AG09309 (cell line): Measurements from ENCODE around the gene GRAPL.
"Not testable (repeated sequence)": the region's sequence is repeated elsewhere in the genome, so short reads cannot be mapped to it uniquely, and the experiment has no call there.

ENCODE experiments used
- DNase-seq: peaks from one replicate; pipeline ENCODE4 v3.0.0-alpha.2; 2010; ENCODE audit warnings: low read depth
- H3K4me3 ChIP-seq: 2 replicates; pipeline ENCODE4 v1.5.1; 2011; ENCODE audit warnings: mild to moderate bottlenecking, low read depth, low read length, moderate library complexity; ENCODE audit not compliant: control insufficient read depth
- TF ChIP-seq, protein P1 (sequence below): IDR thresholded peaks from 2 replicates; pipeline ENCODE4 v1.5.1; 2011; ENCODE audit warnings: mild to moderate bottlenecking, low read depth, low read length, inconsistent platforms; ENCODE audit not compliant: insufficient read depth, control insufficient read depth; ENCODE audit errors: missing control alignments

The GRAPL gene

DNA sequence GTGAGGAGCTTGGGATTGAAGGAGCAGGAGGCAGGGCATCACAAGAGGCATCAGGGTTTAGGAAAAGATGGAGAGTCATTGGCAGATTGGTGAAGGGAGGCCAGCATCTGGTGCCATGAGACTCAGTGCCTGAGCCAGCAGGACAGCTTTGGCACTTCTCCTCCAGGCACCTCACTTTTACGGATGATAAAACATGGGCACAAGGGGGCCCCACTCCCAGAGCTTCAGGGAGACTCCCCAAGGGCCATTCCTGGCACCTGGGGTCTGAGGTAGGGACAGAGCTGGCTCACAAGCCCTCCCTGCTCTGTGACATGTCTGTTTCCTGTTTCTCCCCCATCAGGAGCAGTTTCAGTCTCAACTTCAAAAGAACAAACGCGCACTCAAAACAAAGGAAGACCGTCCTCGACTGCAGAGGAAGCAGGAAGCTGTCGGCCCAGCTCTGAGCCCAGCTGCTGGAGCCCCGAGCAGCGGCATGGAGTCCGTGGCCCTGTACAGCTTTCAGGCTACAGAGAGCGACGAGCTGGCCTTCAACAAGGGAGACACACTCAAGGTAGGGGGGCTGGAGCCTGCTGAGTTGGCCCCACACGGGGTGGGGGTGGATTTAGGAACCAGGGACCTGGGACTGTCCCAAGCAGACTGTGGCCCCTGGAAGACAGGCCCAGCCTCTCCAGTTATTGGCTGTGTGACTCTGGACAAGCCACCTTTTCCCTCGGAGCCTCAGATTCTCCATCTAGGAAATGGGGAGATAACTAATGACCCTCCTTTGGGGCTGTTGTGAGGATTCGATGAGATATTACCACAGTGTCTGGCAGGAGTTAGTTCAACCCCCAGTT is at the start of gene GRAPL:
Gene GRAPL, plus strand, starts transcription at position 442 of the 833 bp plus-strand sequence. Its CDS starts 31 bp downstream, at position 473.
- not testable (repeated sequence) for H3K4me3 ChIP-seq, DNase-seq

DNA sequence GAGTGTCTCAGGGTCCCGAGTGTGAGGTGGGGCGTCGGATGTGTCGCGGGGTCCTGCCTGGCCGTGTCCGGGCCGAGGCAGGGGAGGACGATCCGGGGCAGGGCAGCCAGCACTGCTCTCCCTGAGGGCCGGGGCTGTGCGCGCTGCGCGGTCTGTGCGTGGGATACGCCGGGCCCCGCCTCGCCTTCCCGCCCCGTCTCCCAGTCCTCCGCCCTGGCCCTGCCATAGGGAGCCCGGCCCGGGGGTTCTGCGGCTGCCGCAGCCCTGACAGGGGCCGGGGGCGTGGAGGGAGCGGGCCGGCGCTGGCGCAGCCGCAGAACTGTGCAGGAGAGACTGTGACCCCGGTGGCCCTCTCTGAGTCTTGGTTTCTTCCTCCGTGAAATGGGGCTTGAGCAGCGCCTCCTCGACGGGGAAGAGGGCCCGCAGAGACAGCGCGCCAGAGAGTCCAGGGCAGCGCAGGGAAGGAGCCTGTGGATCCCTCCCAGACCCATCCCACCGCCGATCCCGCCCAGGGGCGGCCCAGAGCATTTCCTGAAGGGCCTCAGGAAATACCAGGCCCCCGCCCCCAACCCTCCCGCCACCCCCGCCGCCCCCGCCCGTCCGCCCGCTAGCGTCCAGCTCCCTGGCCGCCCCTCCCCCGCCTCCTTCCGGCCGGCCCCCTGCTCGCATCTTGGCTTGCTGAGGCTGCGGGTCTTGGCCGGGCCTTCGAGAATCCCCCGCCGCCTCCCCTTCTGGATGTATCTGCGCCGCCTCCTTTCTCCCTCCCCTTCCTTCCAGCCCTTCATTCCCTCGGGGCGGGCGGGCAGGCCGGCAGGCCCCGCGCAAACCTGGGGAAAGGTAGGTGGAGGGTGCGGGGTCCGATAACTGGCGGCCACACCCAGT is 38.3 kb upstream of the GRAPL start:
- DNase-seq, H3K4me3 ChIP-seq: not testable (repeated sequence)

DNA sequence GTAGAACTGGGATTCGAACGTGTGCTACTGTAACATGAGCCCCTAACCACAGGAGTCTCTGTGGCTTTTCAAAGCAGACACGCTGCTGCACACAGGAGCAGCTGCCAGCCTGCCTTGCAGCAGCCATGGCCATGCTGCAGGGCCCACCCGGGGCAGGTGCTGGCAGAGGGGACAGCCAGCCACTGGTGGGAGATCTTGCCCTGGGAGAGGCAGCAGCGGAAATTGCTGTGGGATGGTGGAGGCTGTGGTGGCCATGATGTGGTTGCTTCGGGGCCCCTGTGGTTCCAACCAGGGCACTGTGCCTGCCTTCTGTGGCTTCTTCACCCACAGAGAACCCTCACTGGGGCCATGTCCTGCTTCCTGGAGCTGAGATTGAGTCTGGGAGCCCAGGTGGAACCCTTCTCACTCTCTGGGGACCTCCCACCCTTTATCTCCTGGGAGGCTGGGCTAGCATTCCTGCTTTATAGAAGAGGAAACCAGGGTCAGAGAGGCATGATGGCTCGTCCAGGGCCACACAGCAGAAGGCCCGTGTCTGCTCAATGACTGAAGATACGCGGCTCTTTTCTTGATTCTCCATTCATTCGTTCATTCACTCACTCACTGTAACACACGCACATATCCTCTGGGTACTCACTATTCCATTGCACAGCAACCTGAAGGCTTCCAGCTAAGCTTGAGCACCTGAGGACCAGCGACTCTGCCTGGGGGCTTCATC is 37.2 kb upstream of the GRAPL start:
- not testable (repeated sequence) for H3K4me3 ChIP-seq, DNase-seq

DNA sequence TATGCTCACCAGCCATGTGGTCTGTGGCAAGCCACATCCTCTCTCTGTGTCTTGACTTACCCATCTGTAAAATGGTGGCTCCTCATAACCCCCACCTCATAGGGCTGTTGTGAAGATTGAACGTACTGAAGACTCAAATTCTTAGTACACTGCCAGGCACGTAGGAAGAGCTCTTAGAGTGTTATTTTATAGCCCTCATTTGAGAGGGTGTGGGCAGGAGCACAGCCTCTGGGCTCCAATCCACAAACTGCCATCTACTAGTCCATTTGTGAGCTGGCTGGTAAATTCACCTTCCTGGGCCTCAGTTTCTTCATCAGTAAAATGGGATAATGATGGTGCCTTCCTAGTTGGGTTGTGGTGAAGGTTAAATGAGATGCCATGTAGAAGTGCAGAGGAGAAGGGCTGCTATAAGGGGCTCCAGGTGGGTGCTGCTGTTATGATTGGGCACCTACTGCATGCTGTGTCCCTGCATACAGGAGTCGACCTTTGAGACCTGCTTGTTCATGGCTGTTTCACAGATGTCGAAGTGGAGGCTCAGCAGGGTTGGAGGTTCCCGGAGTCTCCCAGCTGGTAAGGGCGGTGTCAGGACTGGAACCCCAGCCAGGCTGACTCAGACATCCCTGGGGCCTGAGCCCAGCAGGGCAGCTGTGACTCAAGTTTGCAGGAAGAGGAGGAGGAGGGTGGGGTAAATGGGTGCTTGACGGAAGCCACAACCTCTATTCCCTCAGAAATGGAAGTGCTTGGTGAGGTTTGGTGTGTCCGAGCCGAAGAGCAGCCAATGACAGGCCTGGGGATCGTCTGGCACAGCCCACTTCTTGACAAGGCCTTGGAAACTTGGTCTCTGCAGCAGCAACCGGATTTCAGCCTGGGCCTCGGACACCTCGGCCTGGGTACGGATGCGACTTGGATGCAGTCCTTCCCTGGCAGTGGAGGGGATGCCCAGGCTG is 34.4 kb upstream of the GRAPL start:
- not testable (repeated sequence) for H3K4me3 ChIP-seq
- DNase-seq: peak; percentile 17

DNA sequence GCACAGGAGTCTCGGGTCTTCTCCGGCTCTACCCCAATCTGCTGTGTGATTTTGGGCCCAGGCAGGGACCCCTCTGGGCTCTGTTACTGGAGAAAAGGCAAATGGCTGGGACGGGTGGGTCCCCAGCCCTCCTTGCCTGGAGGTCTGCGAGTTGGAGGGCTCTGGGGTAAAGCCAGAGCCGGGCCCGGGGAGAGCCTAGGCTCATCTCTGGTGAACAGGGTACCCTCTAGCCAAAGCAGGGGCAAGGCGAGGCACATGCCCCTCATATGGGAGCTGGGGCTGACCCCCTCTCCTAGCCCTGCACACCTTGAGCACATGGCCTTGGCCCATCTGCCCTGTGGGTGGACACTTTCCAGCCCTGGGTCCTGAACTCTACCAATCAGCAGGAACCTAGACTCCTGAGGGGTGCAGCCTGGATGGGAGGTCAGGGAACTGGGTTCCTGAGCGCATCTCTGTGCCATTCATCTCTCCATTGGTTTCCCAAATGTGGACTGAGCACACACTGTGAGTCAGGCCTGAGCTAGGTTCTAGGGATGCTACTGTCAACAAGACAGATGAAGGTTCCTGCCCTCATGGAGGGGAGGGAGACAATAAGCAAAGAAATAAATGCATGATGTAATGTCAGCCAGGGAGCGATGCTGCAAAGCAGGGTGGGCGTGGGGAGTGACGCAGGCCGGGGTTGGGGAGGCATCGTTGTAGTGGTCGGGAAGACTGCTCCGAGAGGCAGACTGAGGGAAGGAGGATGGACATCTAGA is 33.5 kb upstream of the GRAPL start:
- not testable (repeated sequence) for DNase-seq, H3K4me3 ChIP-seq

DNA sequence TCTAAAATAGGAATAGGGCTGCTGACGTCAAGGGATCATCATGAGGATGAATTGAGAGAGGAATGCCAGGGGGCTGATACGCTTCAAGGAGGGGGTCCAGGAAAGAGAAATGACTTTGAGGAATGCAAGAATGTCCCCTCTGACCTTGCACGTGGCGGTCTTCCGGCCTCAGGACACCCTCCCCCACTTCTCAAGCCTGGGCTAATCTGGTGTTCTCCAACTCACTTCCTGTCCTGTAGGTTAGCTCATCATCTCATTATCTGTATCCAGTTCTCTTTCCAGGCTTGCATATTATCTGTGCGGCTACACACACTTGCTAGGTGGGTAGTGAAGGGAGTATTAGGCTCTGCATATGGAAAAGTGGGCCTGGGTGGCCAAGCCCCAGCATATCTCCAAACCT is 18.9 kb upstream of the GRAPL start:
- not testable (repeated sequence) for DNase-seq, H3K4me3 ChIP-seq

DNA sequence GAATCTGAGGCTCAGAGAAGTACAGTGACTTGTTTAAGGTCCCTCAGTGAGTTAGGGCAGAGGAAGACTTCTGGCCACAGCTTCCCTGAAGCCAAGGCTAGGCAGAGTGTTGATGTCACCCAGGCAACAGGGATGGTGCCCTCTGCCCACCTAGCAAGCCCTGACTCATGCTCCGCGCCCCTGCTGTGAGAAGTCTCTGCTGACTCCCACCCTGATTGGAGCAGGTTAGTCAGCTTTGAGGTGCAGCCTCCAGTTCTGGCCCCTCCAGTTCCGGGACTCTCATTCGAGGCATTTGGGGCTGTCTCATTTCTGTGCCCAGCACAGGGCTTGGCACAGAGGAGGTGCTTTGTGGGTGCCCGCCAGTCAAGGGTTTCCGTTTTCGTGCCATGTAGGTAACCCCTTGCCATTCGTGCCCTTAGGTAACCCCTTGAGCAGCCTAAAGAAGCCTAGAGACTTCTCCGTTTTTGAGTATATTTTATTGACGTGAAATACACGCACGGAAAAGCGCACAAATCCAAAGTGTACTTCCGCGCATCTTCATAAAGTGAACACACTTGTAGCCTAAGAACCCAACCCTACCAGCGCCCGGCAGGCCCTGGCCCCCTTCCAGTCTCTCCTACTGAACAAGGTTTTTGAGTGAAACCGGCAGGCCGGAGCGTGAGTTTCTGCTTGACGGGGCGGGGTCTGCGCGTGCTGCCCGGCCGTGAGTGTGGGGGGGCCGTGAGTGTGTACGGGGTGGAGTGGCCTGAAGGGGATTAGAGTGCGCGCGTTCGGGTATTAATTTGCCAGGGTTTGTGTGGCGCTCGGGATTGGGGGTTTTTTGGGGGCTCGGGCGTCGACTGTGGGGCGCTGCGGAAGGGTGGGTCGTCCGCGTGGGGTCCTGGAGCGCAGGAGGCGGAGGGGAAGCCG is 16.9 kb upstream of the GRAPL start:
- not testable (repeated sequence) for DNase-seq, H3K4me3 ChIP-seq

DNA sequence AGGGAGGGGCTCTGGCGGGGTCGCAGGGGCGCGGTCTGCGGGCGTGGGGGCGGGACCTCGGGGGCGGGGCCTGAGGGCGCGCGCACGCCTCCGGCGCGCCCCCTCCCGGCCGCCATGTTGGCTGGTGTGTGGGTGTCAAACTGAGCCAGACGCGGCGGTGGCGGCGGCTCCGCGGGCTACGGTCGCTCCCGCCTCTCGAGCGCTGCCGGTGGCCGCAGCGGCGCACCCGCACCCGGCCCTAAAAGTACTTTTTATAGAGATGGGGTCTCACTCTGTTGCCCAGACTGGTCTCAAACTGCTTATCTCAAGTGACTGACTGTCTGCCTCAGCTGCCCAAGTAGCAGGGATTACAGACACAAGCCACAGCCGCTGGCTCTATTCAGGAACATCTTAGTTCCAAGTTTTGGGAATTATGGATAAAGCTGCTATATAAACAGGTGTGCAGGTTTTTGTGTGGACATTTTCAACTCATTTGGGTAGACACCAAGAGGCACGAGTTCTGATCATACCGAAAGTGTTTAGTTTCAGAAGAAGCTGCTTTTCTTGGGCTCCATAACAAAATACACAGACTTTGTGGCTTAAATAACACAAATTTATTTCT is 16.2 kb upstream of the GRAPL start:
- DNase-seq: not testable (repeated sequence)
- TF ChIP-seq, protein P1, sequence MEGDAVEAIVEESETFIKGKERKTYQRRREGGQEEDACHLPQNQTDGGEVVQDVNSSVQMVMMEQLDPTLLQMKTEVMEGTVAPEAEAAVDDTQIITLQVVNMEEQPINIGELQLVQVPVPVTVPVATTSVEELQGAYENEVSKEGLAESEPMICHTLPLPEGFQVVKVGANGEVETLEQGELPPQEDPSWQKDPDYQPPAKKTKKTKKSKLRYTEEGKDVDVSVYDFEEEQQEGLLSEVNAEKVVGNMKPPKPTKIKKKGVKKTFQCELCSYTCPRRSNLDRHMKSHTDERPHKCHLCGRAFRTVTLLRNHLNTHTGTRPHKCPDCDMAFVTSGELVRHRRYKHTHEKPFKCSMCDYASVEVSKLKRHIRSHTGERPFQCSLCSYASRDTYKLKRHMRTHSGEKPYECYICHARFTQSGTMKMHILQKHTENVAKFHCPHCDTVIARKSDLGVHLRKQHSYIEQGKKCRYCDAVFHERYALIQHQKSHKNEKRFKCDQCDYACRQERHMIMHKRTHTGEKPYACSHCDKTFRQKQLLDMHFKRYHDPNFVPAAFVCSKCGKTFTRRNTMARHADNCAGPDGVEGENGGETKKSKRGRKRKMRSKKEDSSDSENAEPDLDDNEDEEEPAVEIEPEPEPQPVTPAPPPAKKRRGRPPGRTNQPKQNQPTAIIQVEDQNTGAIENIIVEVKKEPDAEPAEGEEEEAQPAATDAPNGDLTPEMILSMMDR: peak; percentile 2
- peak overlapping the region; percentile 30 for H3K4me3 ChIP-seq

DNA sequence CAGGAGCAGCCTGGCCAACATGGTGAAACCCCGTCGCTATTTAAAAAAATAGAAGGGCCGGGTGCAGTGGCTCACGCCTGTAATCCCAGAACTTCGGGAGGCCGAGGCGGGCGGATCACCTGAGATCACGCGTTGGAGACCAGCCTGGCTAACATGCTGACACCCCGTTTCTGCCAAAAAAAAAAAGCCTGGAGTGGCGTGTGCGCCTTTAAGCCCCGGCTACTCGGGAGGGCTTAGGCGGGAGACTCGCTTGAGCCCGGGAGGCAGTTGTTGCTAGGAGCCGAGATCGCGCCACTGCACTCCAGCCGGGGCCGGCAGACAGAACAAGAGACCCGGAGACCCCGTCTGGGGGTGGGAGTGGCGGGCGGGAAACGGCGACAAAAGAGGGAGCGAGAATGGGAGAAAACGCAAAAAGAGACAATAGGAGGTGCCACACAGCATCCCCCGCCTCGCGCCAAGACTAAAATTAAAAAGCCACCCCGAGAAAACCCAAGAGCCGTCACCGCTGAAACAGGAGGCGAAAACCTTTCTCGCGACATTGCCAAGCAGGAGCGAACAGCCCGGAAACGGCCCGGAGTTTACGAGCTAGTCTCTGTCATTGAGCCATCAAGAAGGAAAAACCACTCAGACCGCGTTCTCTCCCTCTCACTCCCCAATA is 15.5 kb upstream of the GRAPL start:
- DNase-seq: peak; percentile 74
- not testable (repeated sequence) for H3K4me3 ChIP-seq

DNA sequence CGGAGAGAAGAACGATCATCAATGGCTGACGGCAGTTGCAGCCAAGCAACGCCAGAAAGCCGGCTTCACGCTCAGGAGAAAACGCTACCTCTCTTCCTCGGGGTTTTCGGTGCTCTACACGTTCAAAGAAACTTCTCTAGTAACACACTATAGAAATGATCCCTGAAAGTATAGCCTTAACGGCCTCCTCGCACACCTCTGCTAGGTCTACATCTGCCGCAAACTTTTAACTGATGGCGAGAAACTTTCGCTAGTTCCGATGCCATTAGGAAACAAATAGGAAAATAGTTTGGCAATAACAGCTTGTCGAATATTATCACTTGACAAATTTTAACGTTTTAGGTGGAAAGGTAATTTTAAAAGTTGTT is 14.9 kb upstream of the GRAPL start:
- DNase-seq, H3K4me3 ChIP-seq: not testable (repeated sequence)

DNA sequence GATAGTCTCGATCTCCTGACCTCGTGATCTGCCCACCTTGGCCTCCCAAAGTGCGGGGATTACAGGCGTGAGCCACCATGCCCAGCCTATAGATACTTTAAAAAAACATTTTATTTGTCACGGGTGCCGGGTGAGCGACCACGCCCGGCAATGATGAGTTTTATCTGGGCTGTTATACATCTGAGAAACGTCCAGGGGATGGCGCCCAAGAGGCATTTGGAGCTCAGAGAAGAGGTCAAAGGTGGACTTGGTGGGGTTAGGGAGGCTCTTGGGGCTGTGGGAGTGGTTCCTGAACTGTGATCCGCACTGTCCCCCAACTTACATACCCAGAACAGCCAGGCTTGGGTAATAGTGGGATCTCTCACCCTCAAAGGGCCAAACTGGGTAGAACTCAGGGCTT is 8.7 kb upstream of the GRAPL start:
- H3K4me3 ChIP-seq, DNase-seq: not testable (repeated sequence)

DNA sequence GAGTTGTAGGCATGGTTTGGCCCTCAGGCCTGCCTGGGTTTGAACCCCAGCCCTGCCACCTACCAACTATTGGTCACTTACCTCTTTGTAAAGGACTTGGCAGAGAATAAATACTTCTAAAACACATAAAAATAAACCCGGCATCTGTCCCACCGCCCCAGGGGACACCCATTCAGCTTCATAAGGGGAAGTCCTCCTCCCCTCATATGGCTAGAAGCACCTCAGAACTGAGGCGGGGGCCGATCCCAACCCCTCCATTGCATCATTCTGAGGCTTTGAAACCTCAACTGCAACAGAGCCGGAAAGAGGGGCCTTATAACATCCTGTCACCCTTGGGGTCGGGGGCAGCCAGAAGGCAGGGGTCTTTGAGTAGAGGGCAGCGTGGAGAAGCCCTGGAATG is 2.1 kb upstream of the GRAPL start:
- not testable (repeated sequence) for H3K4me3 ChIP-seq, DNase-seq

DNA sequence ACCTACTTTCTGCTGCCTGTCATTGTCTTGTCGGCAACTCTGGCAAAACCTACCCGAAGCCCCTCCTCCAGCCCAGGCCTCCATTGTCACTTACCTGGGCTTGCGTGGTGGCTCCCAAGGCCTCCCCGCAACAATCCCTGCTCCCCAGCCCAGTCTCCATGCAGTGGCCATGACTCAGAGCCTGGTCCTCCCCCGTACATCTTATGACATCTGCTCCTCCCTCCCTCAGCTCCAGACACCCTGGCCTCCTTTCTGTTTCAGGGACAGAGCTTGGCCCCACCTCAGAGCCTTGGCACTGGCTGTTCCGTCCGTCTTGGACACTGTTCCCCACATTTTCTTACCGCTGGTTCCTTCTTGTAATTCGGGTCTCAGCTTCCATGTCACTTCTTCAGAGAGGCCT is 2.1 kb downstream of the GRAPL start:
- not testable (repeated sequence) for DNase-seq

DNA sequence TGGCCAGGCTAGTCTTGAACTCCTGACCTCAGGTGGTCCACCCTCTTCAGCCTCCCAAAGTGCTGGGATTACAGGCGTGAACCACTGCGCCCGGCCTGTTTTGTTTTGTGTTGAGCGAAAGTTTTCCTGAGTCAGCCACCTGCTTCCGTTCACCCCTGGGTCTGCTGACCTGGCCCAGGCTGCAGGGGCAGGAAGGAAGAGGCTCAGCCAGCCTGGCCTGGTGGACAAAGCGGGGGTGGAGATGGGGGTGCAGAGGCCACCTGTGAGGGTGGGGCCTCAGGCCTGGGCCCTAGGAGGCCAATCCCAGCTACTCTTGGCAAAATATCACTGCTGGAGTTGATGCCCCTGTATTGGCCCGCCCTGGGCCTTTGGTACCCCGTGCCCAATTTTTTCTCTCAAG is 3.7 kb downstream of the GRAPL start:
- not testable (repeated sequence) for H3K4me3 ChIP-seq, DNase-seq

More for the DNA sequence above, 2.1 kb downstream of the GRAPL start:
- H3K4me3 ChIP-seq: not testable (repeated sequence)
